Neuron (in vitro differentiated cells): ENCODE results near the gene CFAP46.

Experiments
- H2AFZ ChIP-seq: one replicate; pipeline ENCODE4 v1.6.1; 2013; ENCODE audit warnings: low read depth, mild to moderate bottlenecking, inconsistent platforms, low read length, moderate library complexity
- H3K27me3 ChIP-seq: one replicate; pipeline ENCODE4 v1.6.1; 2013; ENCODE audit warnings: low read length; ENCODE audit not compliant: insufficient read depth
- H3K36me3 ChIP-seq: one replicate; pipeline ENCODE4 v1.6.1; 2013; ENCODE audit warnings: low read length; ENCODE audit not compliant: insufficient read depth
- H3K4me1 ChIP-seq: one replicate; pipeline ENCODE4 v1.6.1; 2013; ENCODE audit warnings: low read length; ENCODE audit not compliant: insufficient read depth
- H3K4me3 ChIP-seq: 2 replicates; pipeline ENCODE4 v1.5.1; 2013; ENCODE audit warnings: mild to moderate bottlenecking, low read length, moderate library complexity
- H3K9me3 ChIP-seq: one replicate; pipeline ENCODE4 v1.6.1; 2013; ENCODE audit warnings: low read length

CFAP46 gene

DNA sequence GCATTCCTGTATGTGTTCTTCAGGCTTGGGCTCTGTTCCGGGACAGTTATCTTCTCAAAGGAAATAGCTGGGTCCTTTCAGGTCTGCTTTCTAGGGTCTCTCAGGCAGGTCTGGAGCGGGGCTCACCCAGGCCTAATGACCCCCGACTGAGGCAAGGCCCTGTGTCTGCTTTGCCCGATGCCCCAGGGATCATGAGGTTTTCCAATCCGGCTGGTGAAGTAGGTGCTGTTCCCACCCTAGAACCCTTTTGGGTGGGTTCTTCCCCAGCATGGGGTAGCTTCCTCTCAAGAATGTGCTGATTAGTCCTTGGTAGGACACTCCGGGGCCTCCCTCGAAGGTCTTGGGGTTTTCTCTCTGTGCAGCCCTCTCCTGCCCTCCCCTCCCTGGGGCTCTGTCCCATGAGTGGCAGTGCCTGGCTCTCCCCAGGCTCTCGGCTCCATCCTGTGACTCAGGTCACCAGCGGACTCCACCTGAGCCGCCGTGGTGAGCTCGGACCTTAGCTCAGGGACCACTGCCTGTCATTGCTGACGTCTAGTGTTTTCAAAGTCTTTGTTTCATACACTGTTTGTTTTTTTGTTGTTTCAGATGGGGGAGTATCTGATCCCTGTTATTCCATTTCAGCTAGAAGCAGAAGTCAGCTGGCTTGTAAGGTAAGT lies 85.4 kb downstream of the CFAP46 start:
- H3K9me3 ChIP-seq: peaks cover 4% of the 10 kb centered on the region
- no peak overlapping the region for H3K4me3 ChIP-seq
- no peak overlapping the region for H2AFZ ChIP-seq
- no peaks in the 10 kb centered on the region for H3K36me3 ChIP-seq
- peaks cover 8% of the 10 kb centered on the region for H3K27me3 ChIP-seq
- no peaks in the 10 kb centered on the region for H3K4me1 ChIP-seq

DNA sequence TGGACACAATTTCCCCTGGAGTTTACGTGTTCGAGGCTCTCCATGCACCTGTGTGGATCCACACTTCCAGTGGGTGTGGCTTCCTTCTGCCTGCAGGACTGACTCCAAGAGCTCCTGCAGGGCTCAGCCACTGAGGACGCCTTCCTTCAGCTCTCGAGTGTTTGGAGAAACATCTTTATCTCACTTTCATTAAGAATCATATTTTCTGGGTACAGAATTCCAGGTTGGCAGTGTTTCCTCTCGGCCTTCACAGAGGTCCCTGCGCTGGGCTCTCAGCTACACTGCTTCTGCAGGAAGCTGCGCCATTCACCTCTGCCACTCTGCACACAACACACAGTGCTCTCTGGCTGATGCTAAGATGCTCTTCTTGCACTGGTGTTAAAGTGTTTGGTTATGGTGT lies 86.5 kb downstream of the CFAP46 start:
- H2AFZ ChIP-seq: no peak overlapping the region
- H3K4me1 ChIP-seq: no peaks in the 10 kb centered on the region
- H3K9me3 ChIP-seq: peaks cover 8% of the 10 kb centered on the region
- peaks cover 8% of the 10 kb centered on the region for H3K27me3 ChIP-seq
- H3K4me3 ChIP-seq: no peak overlapping the region
- H3K36me3 ChIP-seq: no peaks in the 10 kb centered on the region

DNA sequence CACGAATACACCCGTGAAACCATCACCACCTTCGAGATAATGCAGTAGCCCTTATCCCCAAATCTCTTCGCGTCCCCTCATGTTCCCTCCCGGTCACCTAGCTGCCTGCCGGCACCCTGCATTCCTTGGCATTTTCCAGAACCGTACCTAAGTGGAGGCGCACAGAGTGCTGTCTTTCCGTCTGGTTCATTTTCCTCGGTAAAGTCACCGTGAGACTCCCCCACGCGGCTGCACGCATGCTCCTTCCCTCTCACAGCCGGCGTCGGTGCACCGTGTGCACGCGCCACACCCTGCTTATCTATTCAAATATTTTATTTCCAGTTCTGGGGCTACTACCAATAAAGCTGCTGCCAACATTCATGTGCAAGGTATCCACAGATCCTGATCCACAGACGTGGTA lies 90.9 kb downstream of the CFAP46 start:
- H2AFZ ChIP-seq: no peak overlapping the region
- H3K27me3 ChIP-seq: peaks cover 15% of the 10 kb centered on the region
- H3K36me3 ChIP-seq: no peaks in the 10 kb centered on the region
- no peak overlapping the region for H3K4me3 ChIP-seq
- peaks cover 8% of the 10 kb centered on the region for H3K9me3 ChIP-seq
- peaks cover 2% of the 10 kb centered on the region for H3K4me1 ChIP-seq

DNA sequence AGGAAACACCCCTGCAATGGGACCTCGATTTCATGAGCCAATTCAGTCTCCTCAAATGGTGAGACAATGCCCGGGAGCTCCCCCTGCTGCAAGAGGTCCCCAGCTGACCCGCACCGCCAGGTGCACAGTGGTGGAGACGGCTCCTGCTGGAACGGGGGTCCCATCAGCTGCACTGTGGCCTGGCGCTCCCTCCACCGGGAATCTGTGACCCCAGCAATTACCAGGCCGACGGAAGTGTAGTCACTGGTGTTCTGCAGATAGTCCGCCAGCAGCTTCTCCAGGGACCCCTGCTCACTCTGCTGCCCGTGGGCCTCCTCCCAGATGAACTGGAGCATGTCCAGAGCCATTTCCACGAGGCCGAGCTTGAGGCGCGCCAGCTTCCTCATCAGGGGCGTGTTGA lies 91.5 kb downstream of the CFAP46 start:
- peaks cover 5% of the 10 kb centered on the region for H3K9me3 ChIP-seq
- H3K4me3 ChIP-seq: no peak overlapping the region
- H3K27me3 ChIP-seq: peaks cover 20% of the 10 kb centered on the region
- H3K4me1 ChIP-seq: peaks cover 2% of the 10 kb centered on the region
- no peaks in the 10 kb centered on the region for H3K36me3 ChIP-seq
- no peak overlapping the region for H2AFZ ChIP-seq

DNA sequence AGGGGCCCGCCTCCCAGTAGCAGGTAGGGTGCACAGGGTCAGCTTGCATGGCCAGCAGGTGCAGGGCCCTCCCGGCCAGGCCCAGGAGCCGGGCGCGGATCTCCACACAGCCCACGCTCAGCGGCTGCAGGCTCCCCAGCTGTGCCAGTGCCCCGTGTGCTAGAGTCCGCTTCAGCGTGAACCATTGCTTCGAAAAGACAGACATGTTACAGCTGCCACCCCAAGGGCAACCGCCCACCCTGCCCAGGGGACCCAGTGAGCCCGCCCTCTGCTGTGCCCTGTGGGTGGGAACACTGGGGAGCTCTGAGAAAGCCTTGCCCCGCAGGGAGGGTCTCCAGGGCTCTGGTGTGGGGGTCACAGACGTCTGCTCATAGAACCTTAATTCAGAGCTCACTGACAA lies 92.1 kb downstream of the CFAP46 start:
- Histone ChIP-seq H2AFZ (no peak overlapping the region), H3K4me1 (peaks cover 2% of the 10 kb centered on the region), H3K27me3 (peaks cover 23% of the 10 kb centered on the region), H3K9me3 (peaks cover 5% of the 10 kb centered on the region), H3K36me3 (no peaks in the 10 kb centered on the region), H3K4me3 (no peak overlapping the region)

DNA sequence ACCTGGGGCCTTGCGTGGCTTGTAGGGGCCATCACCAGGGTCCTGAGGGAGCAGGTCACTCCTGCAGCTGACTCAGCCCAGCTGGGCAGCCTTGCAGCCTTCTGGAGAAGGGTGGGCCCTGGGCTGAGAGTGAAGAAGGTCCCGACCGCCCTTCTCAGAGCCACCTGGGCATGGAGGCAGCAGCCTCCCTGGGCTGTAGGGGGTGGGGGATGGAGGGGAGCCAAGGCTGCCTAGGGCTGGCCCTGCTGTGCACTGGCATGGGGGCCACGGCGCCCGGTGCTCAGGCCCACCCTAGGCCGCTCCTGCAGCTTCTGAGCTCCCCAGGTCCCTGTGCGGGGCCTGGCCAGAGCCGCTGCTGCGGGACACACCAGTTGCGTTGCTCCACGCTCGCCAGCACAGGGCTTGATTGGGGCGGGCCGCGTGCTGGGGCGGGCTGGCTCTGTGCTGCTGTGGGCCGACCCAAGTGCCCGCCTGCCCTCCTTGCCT lies 92.8 kb downstream of the CFAP46 start:
- no peaks in the 10 kb centered on the region for H3K36me3 ChIP-seq
- H3K4me1 ChIP-seq: peaks cover 2% of the 10 kb centered on the region
- no peak overlapping the region for H3K4me3 ChIP-seq
- peaks cover 5% of the 10 kb centered on the region for H3K9me3 ChIP-seq
- H2AFZ ChIP-seq: no peak overlapping the region
- peaks cover 23% of the 10 kb centered on the region for H3K27me3 ChIP-seq

DNA sequence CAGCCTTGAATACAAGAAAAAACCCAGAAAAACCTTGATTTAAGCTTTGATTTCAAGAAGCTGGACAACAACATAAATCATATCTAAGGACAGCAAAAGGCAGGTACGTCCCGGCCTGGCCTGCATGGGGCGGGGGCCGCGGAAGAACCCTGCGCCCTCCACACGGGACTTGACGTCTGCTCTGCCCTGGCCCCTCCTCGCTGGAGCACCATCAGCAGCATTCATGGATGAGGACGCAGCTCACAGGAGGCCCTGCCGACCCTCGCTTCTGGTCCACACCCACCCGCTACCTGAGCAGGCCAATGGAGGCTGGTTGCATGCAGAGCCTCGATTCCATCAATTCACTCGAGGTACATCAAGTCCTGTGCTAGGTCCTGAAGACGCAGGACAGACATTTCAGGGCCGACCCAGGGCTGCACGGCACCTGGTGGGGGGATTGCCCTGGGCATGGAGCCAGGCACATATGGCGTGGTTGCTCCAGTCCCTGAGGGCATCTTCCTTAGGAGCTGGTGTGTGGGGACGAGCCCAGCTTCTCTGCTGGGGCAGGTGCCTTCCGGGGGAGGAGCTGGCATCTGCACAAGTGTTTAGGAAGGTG lies 93.3 kb downstream of the CFAP46 start:
- peaks cover 6% of the 10 kb centered on the region for H3K9me3 ChIP-seq
- peaks cover 23% of the 10 kb centered on the region for H3K27me3 ChIP-seq
- no peaks in the 10 kb centered on the region for H3K36me3 ChIP-seq
- peaks cover 2% of the 10 kb centered on the region for H3K4me1 ChIP-seq
- H3K4me3 ChIP-seq: no peak overlapping the region
- no peak overlapping the region for H2AFZ ChIP-seq

DNA sequence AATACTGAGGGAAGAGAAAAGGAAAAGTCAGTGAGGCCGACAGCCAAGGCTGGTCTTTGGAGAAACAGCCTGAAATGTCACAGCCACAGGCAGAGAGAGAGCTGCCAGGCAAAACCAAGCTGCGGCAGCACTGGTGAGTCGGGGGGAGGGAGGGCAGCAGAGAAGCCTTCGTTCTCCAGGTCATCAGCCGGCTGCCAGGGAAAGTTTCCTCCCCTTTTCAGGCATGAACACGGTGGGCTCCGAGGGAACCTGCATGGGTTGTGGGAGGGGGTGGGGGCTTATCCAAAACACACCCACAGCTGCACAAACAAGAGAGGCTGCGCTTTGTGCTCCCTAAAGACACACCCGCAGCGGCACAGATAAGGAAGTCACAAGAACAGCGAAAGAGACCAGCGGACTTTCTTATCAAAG lies 94.1 kb downstream of the CFAP46 start:
- Histone ChIP-seq H3K4me3 (no peak overlapping the region), H3K4me1 (peaks cover 2% of the 10 kb centered on the region), H3K36me3 (no peaks in the 10 kb centered on the region), H3K9me3 (peaks cover 6% of the 10 kb centered on the region), H3K27me3 (peaks cover 23% of the 10 kb centered on the region), H2AFZ (no peak overlapping the region)

DNA sequence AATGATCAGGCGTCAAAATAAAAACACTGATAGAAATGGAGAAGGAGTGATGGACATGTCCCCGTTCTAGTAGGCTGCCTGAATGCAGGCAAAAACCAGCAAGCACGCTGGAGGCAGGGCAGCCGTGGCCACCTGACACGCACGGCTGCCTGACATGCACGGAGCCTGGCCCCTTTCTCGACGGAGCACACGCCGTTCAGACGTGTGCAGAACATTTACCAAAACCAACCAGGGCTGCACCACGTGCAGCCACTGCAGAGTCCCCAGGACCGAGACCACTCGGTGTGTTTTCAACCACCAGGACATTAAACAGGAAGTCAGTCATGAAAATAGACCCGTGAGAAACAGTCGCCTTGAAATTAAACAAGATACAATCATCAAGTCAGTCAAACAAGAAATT lies 94.5 kb downstream of the CFAP46 start:
- Histone ChIP-seq H3K4me1 (peaks cover 2% of the 10 kb centered on the region), H3K36me3 (no peaks in the 10 kb centered on the region), H3K4me3 (no peak overlapping the region), H2AFZ (no peak overlapping the region), H3K9me3 (peaks cover 5% of the 10 kb centered on the region), H3K27me3 (peaks cover 23% of the 10 kb centered on the region)

DNA sequence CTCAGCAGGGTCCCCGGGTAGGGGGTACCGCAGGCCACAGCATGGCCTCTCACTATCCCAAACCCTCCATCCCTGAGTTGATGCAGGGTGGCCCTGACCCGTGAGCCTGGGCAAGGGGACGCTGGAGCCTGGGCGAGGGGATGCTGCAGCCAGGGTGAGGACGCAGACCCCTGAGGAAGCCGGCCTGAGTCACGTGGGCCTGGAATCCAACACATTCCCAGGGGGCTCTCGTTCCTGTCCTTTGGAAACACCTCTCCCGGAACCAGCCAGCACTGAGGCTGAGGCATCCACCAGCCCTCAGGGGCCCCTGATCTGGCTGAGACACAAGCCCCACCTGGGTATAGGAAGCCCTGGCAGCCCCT lies 95.0 kb downstream of the CFAP46 start:
- Histone ChIP-seq H3K4me3 (no peak overlapping the region), H2AFZ (no peak overlapping the region), H3K36me3 (no peaks in the 10 kb centered on the region), H3K9me3 (peaks cover 5% of the 10 kb centered on the region), H3K4me1 (peaks cover 2% of the 10 kb centered on the region), H3K27me3 (peaks cover 23% of the 10 kb centered on the region)

DNA sequence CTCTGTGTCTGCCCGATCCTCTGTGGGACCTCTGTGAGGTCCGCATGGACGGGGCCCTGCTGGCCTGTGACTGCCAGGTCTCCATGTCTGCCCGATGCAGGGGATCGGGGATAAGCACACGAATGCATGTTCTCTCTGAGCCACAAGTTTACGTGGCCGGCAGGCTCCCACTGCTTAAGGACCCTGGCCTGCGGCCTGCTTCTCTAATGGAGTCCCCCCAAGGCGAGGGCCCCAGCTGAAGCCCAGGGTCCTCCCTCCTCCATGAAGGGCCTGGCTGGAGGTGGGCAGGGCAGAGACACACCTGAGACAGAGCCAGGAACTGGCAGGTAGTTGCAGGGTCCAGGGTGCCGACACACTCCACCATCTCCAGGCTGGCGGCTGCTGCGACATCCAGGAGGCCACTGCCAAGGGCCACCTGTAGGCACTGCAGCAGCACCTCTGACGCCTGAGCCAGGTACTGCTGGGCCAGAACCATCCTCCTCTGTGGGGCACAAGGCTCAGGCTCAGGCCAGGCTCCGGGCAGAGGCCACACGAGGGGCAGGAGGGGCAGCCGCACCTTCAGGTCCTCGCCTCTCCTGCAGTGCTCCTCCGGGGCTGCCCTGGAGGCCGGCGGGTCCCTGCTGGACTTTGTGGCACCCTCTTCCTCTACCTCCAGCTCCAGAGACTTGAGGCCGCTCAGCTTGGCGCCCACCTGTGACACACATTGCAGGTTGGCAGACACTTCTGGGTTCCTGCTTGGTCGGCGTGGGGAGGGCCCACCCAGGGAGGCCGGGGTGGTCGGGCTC lies 95.5 kb downstream of the CFAP46 start:
- Histone ChIP-seq H3K27me3 (peaks cover 23% of the 10 kb centered on the region), H2AFZ (no peak overlapping the region), H3K36me3 (no peaks in the 10 kb centered on the region), H3K4me1 (peaks cover 2% of the 10 kb centered on the region), H3K9me3 (peaks cover 5% of the 10 kb centered on the region), H3K4me3 (no peak overlapping the region)

DNA sequence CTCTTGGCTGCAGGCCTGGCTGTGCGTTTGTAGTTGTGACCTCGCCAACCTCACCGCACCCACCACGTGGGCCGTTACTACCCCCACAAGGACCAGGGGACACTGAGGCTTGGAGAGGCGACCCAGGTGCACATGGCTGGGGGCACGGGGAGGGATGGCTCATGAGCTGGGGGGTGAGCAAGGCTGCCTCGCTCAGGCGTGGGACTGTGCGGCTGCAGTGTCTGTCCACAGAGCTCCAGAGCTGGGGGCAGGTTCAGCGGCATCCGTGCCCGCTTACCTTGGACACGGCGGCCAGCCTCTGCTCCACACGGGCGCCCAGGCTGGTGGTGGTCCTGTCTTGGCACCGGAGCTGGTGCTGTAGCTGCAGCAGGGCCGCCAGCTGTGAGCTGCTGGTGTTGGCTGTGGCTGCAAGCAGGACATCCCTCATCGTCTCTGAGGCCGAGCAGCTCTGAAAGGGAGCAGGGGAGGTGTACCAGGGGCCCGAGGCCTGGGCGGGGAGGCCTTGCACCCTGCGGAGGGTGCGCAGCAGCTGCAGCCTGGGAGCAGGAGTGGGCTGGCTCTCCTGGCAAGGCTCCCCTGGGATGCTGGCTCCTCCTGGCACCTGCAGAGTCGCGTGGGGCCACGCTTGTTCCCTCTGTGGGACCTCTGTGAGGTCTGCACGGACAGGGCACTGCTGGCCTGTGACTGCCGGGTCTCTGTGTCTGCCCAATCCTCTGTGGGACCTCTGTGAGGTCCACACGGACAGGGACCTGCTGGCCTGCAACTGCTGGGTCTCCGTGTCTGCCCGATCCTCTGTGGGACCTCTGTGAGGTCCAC lies 96.4 kb downstream of the CFAP46 start:
- Histone ChIP-seq H3K4me3 (no peak overlapping the region), H3K27me3 (peaks cover 23% of the 10 kb centered on the region), H2AFZ (no peak overlapping the region), H3K4me1 (peaks cover 2% of the 10 kb centered on the region), H3K9me3 (peaks cover 1% of the 10 kb centered on the region), H3K36me3 (no peaks in the 10 kb centered on the region)
